HG03039 (cell line): ENCODE data around the gene ABTB2.
A peak's percentile ranks its signal among the peaks of the same experiment; 100 is the strongest.

Source experiments
- ATAC-seq: cut with Tn5 transposase; IDR thresholded peaks from one replicate; pipeline ENCODE4 v1.9.1; 2021; ENCODE audit warnings: mild to moderate bottlenecking, moderate library complexity; ENCODE audit not compliant: unreplicated experiment

ABTB2 gene

DNA sequence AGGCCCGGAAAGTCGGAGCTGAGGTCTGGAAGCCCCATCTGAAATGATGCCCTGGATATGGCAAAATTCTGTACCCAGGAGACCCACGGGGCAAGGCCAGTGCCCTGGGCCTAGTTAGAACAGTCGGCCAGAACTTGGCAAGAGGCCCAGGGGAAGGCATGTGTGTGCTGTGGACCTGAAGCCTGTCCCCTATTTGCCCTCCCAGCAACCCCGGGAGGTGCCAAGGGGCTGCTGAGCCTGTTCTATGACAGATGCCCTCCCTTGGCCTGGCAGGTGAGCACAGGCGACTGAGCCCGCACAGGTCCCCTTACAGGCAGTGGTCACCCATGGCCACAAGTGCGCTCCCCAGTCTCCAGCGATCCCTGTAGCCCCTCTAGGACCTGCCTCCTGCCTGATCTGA lies 200.6 kb downstream of the ABTB2 start:
- no peak for ATAC-seq

GRCh38 chr11:34155757-34156062 lies 202.1 kb downstream of the ABTB2 start:
- ATAC-seq, result no peak

- ATAC-seq, result no peak
Measured at GRCh38 chr11:34155057-34155756, 202.6 kb downstream of the ABTB2 start.

- peak; percentile 64 for ATAC-seq
Measured at GRCh38 chr11:34154059-34154875, 203.5 kb downstream of the ABTB2 start.

GRCh38 chr11:34151916-34152845 lies 205.6 kb downstream of the ABTB2 start:
- no peak for ATAC-seq

DNA sequence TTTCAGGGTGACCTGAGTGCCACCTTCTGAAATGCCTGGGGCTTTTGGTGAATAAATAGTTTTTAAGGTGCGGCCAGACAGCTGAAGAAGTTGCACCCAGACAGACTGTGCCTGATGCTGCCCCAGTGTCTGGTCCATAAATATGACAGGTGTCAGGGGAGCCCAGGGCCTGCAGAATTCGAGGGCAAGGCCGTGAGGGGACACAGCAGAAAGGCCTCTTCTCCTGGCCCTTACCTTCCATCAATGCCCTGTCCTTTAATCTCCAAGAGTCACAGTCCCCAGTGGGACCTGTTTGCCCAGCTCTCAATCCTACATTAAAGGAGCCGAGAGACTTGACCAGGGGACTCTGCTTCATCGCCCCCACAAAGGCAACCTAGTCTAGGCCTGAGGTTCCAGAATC lies 206.6 kb downstream of the ABTB2 start:
- no peak for ATAC-seq

DNA sequence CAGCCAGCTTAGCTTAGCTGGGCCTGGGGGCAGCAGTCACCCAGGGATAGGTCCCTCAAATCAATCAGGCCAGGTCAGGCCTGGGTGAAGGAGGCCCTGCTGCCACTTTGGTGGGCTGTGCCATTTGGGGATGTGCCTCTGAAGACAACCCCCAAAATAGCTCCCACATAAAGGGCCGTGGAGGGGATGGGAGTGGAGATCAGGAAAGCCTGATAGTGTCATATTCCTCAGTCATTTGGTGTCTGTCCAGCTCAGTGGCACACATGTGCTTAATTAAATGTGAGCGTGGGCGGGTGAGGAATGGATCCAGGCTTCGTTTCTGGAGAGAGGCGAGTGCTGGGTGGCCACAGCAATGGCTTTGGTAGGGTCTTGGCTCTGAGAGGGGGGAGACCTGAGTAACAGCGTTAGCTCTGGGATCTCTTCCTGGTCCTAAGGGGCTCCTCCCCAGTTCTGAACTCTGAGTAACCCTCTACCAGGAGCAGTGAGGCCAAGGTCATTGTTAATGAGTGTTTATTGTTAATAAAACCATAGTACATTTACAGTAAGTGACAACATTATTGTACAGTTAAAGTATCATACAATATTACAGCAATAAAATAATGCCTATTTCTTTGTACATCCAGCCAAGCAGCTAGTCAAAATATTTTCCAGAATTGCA lies 207.2 kb downstream of the ABTB2 start:
- ATAC-seq, result no peak

DNA sequence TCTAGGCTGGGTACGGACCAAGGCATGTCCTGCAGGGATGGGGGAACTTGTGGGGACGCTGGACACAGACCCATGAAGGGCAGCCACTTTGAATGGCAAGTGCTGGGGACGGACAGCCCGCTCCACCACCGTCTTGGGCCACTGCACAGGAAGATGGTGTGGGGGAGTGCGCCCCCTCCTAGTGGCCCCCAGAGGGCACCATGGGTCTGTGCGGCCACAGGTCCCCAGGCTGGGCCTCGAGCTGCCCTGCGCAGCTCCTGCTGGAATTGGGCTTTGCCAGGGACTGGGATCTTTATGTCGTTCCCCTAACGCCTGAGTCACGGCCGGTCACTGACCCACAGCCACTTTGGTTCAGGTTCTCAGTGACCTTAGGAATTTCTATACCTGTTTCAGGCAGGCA lies 208.0 kb downstream of the ABTB2 start:
- ATAC-seq, result no peak

- ATAC-seq, result no peak
Measured at GRCh38 chr11:34149274-34149673, 208.5 kb downstream of the ABTB2 start.

DNA sequence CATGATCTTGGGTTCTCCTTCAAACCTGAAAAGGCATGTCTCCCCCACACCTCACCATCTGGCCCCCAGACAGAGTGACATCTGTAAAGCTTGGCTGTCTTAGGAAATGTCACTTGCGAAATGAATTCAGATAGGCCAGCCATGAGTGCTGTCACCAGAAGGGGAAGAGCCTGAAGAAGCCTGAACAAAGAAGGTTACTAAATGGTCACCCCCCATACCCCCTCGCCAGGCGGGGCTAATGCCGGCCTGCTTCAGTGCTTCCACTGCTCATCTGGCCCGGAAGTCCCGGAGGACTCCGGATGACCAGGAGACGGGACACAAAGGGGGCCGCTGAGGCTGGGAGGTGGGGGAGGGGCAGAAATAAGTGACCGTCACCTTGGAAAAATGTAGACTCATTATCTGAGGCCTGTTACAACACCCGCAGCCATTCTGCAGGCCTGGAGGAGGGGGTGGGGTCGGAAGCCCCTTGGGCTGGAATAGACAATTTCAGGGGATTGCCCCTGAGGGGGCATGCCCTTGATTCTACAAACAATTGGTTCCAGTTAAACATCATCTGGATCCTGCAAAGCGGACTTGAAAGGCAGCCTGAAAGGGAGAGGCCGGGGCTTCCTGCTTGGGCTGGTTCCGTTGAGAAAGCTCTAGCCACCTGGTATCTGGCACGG lies 209.2 kb downstream of the ABTB2 start:
- no peak for ATAC-seq

GRCh38 chr11:34147581-34147980 lies 210.2 kb downstream of the ABTB2 start:
- ATAC-seq, result no peak

GRCh38 chr11:34146866-34147265 lies 210.9 kb downstream of the ABTB2 start:
- ATAC-seq, result no peak

DNA sequence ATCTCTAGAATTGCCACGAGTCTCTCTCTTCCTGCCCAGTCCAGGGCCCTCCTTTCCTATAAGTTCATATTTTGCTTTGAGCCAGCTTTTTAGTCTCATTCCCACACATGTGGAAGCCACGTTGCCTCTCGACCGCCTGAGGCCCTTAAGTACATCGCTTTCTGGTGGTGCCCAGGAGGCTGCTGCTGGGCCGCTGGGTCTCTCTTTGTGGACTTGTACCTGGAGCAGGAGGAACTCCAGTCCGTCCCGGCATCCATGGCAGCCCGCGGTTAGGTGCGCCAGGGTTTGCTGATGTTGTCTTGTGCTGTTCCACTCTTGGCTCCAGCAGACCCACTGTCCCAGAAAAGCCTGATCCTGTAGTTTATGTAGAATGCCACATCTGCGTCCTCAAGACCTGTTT lies 211.4 kb downstream of the ABTB2 start:
- ATAC-seq, result no peak

DNA sequence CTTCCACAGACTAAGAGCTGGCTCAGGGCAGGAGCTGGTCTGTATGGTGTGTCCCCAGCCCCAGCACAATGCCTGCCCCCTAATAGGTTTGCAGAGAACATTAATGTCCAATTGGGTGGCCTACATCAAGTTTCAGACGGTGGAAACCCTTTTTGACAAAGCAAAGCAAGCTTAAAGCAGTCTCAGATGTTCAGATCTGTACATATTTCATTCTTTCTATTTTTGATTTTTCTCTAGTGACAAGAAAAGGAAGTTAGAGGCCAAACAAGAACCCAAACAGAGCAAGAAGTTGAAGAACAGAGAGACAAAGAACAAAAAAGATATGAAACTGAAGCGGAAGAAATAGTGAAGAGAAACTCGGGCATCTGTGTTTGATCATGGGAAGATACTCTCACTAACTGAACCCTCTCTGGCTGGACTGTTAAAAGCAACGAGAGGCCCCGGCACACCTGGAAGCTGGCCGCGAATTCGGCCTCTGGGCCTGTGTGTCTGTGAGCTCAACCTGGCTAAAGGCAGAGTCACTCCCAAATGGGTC lies 211.9 kb downstream of the ABTB2 start:
- no peak for ATAC-seq

- ATAC-seq, result peak; percentile 61
Measured at GRCh38 chr11:34145073-34145472, 212.7 kb downstream of the ABTB2 start.

DNA sequence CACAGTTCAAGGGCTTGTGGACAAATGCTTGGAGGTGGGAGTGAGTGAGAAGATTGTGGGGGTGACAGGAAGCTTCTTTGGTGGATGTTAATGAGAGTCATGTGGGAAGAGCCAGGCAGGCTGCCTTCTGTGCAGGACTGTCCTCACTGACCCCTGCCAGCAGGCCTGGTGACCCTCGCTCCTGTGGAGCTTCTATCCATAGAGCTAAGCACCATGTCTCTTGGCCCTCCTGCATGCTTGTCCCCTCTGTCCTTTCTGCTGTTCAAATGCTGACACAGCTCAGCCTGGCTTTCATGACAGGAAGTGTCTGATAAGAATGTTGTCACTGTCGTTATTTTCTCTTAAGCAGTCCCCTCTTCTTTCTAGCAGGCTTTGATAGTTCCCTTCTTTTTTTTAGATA lies 214.8 kb downstream of the ABTB2 start:
- ATAC-seq, result no peak

GRCh38 chr11:34140149-34140548 lies 217.7 kb downstream of the ABTB2 start:
- no peak for ATAC-seq

- ATAC-seq, result no peak
Measured at GRCh38 chr11:34139346-34139745, 218.5 kb downstream of the ABTB2 start.

DNA sequence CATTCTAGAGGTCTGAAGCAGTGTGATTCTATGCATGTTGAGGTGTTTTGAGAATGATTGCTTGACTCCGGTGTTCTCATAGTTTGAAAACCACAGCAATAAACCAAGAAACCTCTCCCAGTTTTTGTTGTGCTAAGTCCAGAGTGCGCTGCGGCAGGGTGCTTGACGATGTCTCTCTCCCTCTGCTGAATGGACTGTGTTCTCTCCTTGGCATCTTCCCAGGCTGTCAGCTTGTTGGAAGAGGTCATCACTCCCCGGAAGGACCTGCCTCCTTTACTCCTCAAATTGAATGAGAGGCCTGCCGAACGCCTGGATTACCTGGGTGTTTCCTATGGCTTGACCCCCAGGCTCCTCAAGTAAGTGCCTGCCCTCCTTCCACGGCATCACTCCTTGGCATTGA lies 221.4 kb downstream of the ABTB2 start:
- no peak for ATAC-seq

GRCh38 chr11:34135439-34135838 lies 222.4 kb downstream of the ABTB2 start:
- ATAC-seq, result no peak
